Measurements from ENCODE around the gene NDUFAF7.
"Not testable (repeated sequence)": the region's sequence is repeated elsewhere in the genome, so short reads cannot be mapped to it uniquely, and the experiment has no call there.

Gene NDUFAF7

GRCh38 chr2:37219046-37219445, 12.4 kb upstream of the NDUFAF7 start:
- DNase-seq = no peak

- DNase-seq = no peak
Observed at GRCh38 chr2:37223131-37223530, 8.3 kb upstream of the NDUFAF7 start.

GRCh38 chr2:37224063-37224462, 7.4 kb upstream of the NDUFAF7 start:
- DNase-seq = no peak

GRCh38 chr2:37225129-37225528, 6.3 kb upstream of the NDUFAF7 start:
- DNase-seq = not testable (repeated sequence)

GRCh38 chr2:37226863-37227262, 4.6 kb upstream of the NDUFAF7 start:
- peak in 1 of 2 experiments; percentile 14 for DNase-seq

- no peak for DNase-seq
Observed at GRCh38 chr2:37228788-37229187, 2.7 kb upstream of the NDUFAF7 start.

GRCh38 chr2:37230581-37230980, 877 bp upstream of the NDUFAF7 start:
- DNase-seq = peak in 1 of 2 experiments; percentile 21

GRCh38 chr2:37232131-37232933, 874 bp downstream of the NDUFAF7 start:
- no peak for DNase-seq

GRCh38 chr2:37243435-37243834, 12.0 kb downstream of the NDUFAF7 start:
- DNase-seq = no peak

GRCh38 chr2:37244017-37244416, 12.6 kb downstream of the NDUFAF7 start:
- no peak for DNase-seq

GRCh38 chr2:37244755-37245154, 13.3 kb downstream of the NDUFAF7 start:
- DNase-seq = no peak

GRCh38 chr2:37246205-37246604, 14.7 kb downstream of the NDUFAF7 start:
- DNase-seq = no peak

- no peak for DNase-seq
Observed at GRCh38 chr2:37250869-37251740, 19.6 kb downstream of the NDUFAF7 start.

GRCh38 chr2:37262522-37262921, 31.1 kb downstream of the NDUFAF7 start:
- no peak for DNase-seq

- no peak for DNase-seq
Observed at GRCh38 chr2:37263839-37264238, 32.4 kb downstream of the NDUFAF7 start.

GRCh38 chr2:37267685-37268084, 36.2 kb downstream of the NDUFAF7 start:
- DNase-seq = no peak

- no peak for DNase-seq
Observed at GRCh38 chr2:37268111-37268510, 36.7 kb downstream of the NDUFAF7 start.

- no peak for DNase-seq
Observed at GRCh38 chr2:37271376-37272067, 40.1 kb downstream of the NDUFAF7 start.

- DNase-seq = no peak
Observed at GRCh38 chr2:37274359-37274965, 43.0 kb downstream of the NDUFAF7 start.

- DNase-seq = no peak
Observed at GRCh38 chr2:37276291-37276690, 44.8 kb downstream of the NDUFAF7 start.

GRCh38 chr2:37281916-37282315, 50.5 kb downstream of the NDUFAF7 start:
- DNase-seq = peak in 1 of 2 experiments; percentile 6

GRCh38 chr2:37282746-37283145, 51.3 kb downstream of the NDUFAF7 start:
- DNase-seq = peak in 1 of 2 experiments; percentile 12

GRCh38 chr2:37283207-37283606, 51.7 kb downstream of the NDUFAF7 start:
- no peak for DNase-seq

Measured in NCI-H524 (cell line).